Smooth muscle cell (in vitro differentiated cells): ENCODE measurements around the gene ZNF526. TPM values are rescaled to one million over a fixed set of nuclear protein-coding genes. Genes with fewer than 3 reads are reported as not detected.

ENCODE experiments used
- DNase-seq: peaks from one replicate; lab custom pipeline; 2025; ENCODE audit not compliant: unreplicated experiment; lab: John Stamatoyannopoulos, UW
- H2AFZ ChIP-seq: fragments of 200-600 bp; sonication (generic); 2 replicates; pipeline ENCODE4 v1.6.0; 2016; ENCODE audit warnings: antibody characterized with exemption, low read depth, mild to moderate bottlenecking
- H3F3A ChIP-seq: fragments of 200-600 bp; sonication (generic); 2 replicates; pipeline ENCODE4 v1.6.0; 2017; ENCODE audit warnings: antibody characterized with exemption, low read depth
- H3K27ac ChIP-seq: fragments of 200-600 bp; sonication (generic); 2 replicates; pipeline ENCODE4 v1.5.1; 2016; ENCODE audit warnings: low read depth, mild to moderate bottlenecking
- H3K27me3 ChIP-seq: fragments of 200-600 bp; sonication (generic); 2 replicates; pipeline ENCODE4 v1.6.1; 2016; ENCODE audit warnings: low read depth, mild to moderate bottlenecking
- H3K36me3 ChIP-seq: fragments of 200-600 bp; sonication (generic); 2 replicates; pipeline ENCODE4 v1.5.1; 2016; ENCODE audit warnings: low read depth
- H3K4me1 ChIP-seq: fragments of 200-600 bp; sonication (generic); 2 replicates; pipeline ENCODE4 v1.5.1; 2016; ENCODE audit warnings: low read depth
- H3K4me2 ChIP-seq: fragments of 200-600 bp; sonication (generic); 2 replicates; pipeline ENCODE4 v1.6.0; 2016; ENCODE audit warnings: mild to moderate bottlenecking
- H3K4me3 ChIP-seq: fragments of 200-600 bp; sonication (generic); 2 replicates; pipeline ENCODE4 v1.5.1; 2016; ENCODE audit warnings: mild to moderate bottlenecking
- H3K79me2 ChIP-seq: fragments of 200-600 bp; sonication (generic); 2 replicates; pipeline ENCODE4 v1.6.0; 2016; ENCODE audit warnings: low read depth, mild to moderate bottlenecking
- H3K9ac ChIP-seq: fragments of 200-600 bp; sonication (generic); 2 replicates; pipeline ENCODE4 v1.6.0; 2016; ENCODE audit warnings: low read depth
- H3K9me3 ChIP-seq: fragments of 200-600 bp; sonication (generic); replicated peaks from 2 replicates; pipeline ENCODE4 v1.5.1; 2016; ENCODE audit warnings: low read depth
- H4K20me1 ChIP-seq: fragments of 200-600 bp; sonication (generic); 2 replicates; pipeline ENCODE4 v1.6.0; 2016; ENCODE audit warnings: low read depth
- WGBS: methylation state at CpG from one replicate; pipeline ENCODE4 v1.1.7; 2016; ENCODE audit warnings: low lambda C conversion rate; 5-methylcytosine and 5-hydroxymethylcytosine counted together
- polyA plus RNA-seq: library from polyadenylated mRNA; unstranded; fragments of >200 nt; fragmentation: Nextera tagmentation; extraction: Ambion mirVana; gene quantifications from 2 replicates; pipeline ENCODE4 v1.2.1, GENCODE V29; 2016
- total RNA-seq: library from RNA; depleted of rRNA; stranded (reverse); fragments of >200 nt; gene quantifications from 2 replicates; pipeline ENCODE4 v1.2.3, GENCODE V29; 2014
- TF ChIP-seq, protein P1 (sequence below): fragments of 200-600 bp; sonication (generic); IDR thresholded peaks from 2 replicates; pipeline ENCODE4 v1.5.1; 2017; ENCODE audit warnings: borderline replicate concordance, mild to moderate bottlenecking, antibody characterized with exemption; ENCODE audit not compliant: insufficient read depth, poor library complexity, severe bottlenecking

Gene ZNF526
- total and polyA plus RNA-seq, 2 experiments from 2014 or later, result 5.0 to 12.1 TPM

DNA sequence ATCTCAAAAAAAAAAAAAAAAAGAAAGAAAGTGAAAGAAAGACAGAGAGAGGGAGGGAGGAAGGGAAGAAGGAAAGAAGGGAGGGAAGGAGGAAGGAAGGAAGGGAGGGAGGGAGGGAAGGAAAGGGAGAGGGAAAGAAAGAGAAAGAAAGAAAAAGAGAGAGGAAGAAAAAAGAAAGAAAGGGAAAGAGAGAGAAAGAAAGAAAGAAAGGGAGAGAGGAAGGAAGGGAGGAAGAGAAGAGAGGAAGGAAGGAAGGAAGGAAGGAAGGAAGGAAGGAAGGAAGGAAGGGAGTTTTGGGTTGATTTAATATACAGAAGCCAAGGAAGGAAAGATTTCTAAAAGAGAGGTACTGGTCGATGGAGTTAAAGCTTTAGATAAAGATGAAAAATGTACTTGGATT, 31.4 kb upstream of the ZNF526 start:
- Histone ChIP-seq H3F3A (peaks cover 4% of the 10 kb centered on the region), H3K36me3 (no peaks in the 10 kb centered on the region), H3K9ac (no peak overlapping the region), H2AFZ (no peak overlapping the region), H4K20me1 (no peaks in the 10 kb centered on the region), H3K4me2 (no peak overlapping the region), H3K4me3 (no peak overlapping the region), H3K27ac (no peak overlapping the region), H3K79me2 (no peaks in the 10 kb centered on the region), H3K9me3 (peaks cover 4% of the 10 kb centered on the region), H3K27me3 (peaks cover 14% of the 10 kb centered on the region), H3K4me1 (peaks cover 3% of the 10 kb centered on the region)
- WGBS, result 85% methylated on average over 1 of the region's 1 CpG
- no peak for DNase-seq
- TF ChIP-seq, protein P1, sequence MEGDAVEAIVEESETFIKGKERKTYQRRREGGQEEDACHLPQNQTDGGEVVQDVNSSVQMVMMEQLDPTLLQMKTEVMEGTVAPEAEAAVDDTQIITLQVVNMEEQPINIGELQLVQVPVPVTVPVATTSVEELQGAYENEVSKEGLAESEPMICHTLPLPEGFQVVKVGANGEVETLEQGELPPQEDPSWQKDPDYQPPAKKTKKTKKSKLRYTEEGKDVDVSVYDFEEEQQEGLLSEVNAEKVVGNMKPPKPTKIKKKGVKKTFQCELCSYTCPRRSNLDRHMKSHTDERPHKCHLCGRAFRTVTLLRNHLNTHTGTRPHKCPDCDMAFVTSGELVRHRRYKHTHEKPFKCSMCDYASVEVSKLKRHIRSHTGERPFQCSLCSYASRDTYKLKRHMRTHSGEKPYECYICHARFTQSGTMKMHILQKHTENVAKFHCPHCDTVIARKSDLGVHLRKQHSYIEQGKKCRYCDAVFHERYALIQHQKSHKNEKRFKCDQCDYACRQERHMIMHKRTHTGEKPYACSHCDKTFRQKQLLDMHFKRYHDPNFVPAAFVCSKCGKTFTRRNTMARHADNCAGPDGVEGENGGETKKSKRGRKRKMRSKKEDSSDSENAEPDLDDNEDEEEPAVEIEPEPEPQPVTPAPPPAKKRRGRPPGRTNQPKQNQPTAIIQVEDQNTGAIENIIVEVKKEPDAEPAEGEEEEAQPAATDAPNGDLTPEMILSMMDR, result no peak

DNA sequence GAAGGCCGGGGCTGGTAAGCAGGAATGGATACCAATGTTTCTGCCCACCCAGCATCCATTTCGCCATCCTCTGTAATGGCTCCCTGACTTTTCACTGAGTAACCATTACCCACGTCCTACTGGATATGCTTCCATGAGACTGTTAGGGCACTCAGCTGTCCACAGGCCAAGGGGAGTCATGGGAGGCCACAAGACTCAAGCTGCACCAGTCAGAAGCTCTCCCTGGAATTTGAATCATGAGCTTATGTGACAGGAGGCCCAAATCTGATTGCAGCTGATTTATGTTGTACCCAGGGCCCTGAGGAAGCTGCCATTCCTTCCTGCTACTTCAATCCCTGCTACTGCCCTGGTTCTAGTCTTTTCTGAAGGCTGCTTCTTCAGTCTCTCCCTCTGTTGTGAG, 31.0 kb upstream of the ZNF526 start:
- TF ChIP-seq, protein P1, result no peak
- Histone ChIP-seq H3K4me2 (no peak overlapping the region), H3K79me2 (no peaks in the 10 kb centered on the region), H2AFZ (no peak overlapping the region), H3K9ac (no peak overlapping the region), H3K4me3 (no peak overlapping the region), H3K27ac (no peak overlapping the region), H3F3A (peaks cover 4% of the 10 kb centered on the region), H4K20me1 (no peaks in the 10 kb centered on the region), H3K27me3 (peaks cover 15% of the 10 kb centered on the region), H3K4me1 (peaks cover 3% of the 10 kb centered on the region), H3K9me3 (peaks cover 5% of the 10 kb centered on the region), H3K36me3 (no peaks in the 10 kb centered on the region)
- DNase-seq, result no peak
- WGBS, result 85% methylated on average over 3 of the region's 3 CpGs

DNA sequence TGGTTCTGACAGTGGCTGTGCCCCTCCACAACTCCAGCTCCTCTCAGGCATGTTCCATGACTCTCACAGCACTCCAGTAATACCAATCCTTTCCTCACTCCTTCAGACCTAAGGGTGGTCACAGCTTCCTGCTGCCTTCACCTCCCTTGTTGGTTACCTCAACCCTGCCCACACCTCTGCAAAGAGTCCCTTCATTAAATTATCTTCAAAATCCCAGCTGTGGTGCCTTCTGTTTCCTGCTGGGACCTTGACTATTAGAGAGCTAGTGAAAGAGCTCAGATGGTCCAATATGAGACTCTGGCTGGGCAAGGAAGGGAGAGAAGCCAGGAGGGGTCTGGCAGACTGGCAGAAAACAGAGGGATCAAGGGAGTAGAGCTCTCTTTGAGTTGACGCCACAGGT, 28.8 kb upstream of the ZNF526 start:
- Histone ChIP-seq H3K27ac (peak overlapping the region; percentile 19), H3K9me3 (peaks cover 5% of the 10 kb centered on the region), H3K4me3 (no peak overlapping the region), H3K4me1 (no peaks in the 10 kb centered on the region), H4K20me1 (no peaks in the 10 kb centered on the region), H3K9ac (no peak overlapping the region), H3K4me2 (no peak overlapping the region), H3F3A (no peaks in the 10 kb centered on the region), H3K36me3 (no peaks in the 10 kb centered on the region), H3K27me3 (peaks cover 15% of the 10 kb centered on the region), H3K79me2 (no peaks in the 10 kb centered on the region), H2AFZ (no peak overlapping the region)
- TF ChIP-seq, protein P1, result no peak
- no peak for DNase-seq
- 94% methylated on average over 1 of the region's 1 CpG for WGBS

DNA sequence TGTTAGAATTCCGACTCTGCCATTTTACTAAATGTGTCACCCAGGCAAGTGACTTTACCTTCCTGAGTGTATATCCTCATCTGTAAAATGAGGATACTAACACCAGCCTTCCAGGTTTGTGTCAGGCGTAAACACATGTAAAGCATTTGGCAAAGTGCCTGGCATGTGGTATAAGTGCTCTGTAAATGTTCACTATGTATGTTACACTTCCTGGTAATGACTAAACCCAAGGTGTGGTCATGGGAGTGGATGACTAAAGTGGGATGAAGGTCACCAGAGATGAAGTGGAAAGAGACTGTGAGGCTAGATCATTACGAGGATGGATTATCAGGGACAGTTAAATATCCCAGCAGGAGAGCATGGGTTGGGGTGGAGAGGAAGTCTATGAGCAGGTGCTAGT, 28.3 kb upstream of the ZNF526 start:
- Histone ChIP-seq H3F3A (no peaks in the 10 kb centered on the region), H3K79me2 (no peaks in the 10 kb centered on the region), H3K4me3 (no peak overlapping the region), H3K4me1 (no peaks in the 10 kb centered on the region), H3K27me3 (peaks cover 15% of the 10 kb centered on the region), H3K36me3 (no peaks in the 10 kb centered on the region), H3K9ac (no peak overlapping the region), H3K4me2 (no peak overlapping the region), H3K9me3 (peaks cover 5% of the 10 kb centered on the region), H4K20me1 (no peaks in the 10 kb centered on the region), H2AFZ (no peak overlapping the region), H3K27ac (no peak overlapping the region)
- DNase-seq, result no peak
- 52% methylated on average over 3 of the region's 3 CpGs for WGBS
- TF ChIP-seq, protein P1, result no peak
